ENCODE measurements around the gene LRP3.

Gene LRP3

GRCh38 chr19:33229962-33230361 is 35.8 kb downstream of the LRP3 start:
- no peaks in the 10 kb centered on the region for H3K4me1 ChIP-seq (ENCODE audit: low read length)
- no peaks in the 10 kb centered on the region for H3K9me2 ChIP-seq (replicated peaks; ENCODE audit: insufficient read depth, low read length)
- H3F3A ChIP-seq (ENCODE audit: insufficient read depth, low read length) = no peaks in the 10 kb centered on the region
- H2AFZ ChIP-seq (ENCODE audit: low read length) = no peak overlapping the region
- no peaks in the 10 kb centered on the region for H3K9me3 ChIP-seq (replicated peaks; ENCODE audit: insufficient read depth, low read length)
- DNase-seq = no peak
- H3K27me3 ChIP-seq (replicated peaks; ENCODE audit: insufficient read depth, low read length) = peaks cover 62% of the 10 kb centered on the region
- no peak overlapping the region for H3K4me2 ChIP-seq (ENCODE audit: low read depth, low read length)
- TF ChIP-seq EZH2 (optimal IDR thresholded peaks at IDR 0.05; ENCODE audit: low read depth, low read length) (no peak), EZH2phosphoT487 (IDR thresholded peaks at IDR 0.05; ENCODE audit: low read length) (no peak)
- TF ChIP-seq, protein P1, sequence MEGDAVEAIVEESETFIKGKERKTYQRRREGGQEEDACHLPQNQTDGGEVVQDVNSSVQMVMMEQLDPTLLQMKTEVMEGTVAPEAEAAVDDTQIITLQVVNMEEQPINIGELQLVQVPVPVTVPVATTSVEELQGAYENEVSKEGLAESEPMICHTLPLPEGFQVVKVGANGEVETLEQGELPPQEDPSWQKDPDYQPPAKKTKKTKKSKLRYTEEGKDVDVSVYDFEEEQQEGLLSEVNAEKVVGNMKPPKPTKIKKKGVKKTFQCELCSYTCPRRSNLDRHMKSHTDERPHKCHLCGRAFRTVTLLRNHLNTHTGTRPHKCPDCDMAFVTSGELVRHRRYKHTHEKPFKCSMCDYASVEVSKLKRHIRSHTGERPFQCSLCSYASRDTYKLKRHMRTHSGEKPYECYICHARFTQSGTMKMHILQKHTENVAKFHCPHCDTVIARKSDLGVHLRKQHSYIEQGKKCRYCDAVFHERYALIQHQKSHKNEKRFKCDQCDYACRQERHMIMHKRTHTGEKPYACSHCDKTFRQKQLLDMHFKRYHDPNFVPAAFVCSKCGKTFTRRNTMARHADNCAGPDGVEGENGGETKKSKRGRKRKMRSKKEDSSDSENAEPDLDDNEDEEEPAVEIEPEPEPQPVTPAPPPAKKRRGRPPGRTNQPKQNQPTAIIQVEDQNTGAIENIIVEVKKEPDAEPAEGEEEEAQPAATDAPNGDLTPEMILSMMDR (IDR thresholded peaks at IDR 0.05; ENCODE audit: low read length) = no peak
- no peaks in the 10 kb centered on the region for H4K20me1 ChIP-seq (ENCODE audit: insufficient read depth, low read length)
- no peak overlapping the region for H3K27ac ChIP-seq (ENCODE audit: low read length)
- H3K9ac ChIP-seq (ENCODE audit: low read length) = no peak overlapping the region
- H3K36me3 ChIP-seq (replicated peaks; ENCODE audit: insufficient read depth, low read length) = no peaks in the 10 kb centered on the region
- H3K79me2 ChIP-seq (ENCODE audit: low read length) = no peaks in the 10 kb centered on the region
- no peak overlapping the region for H3K4me3 ChIP-seq (ENCODE audit: low read length)

GRCh38 chr19:33231511-33231910 is 37.4 kb downstream of the LRP3 start:
- no peak overlapping the region for H3K4me2 ChIP-seq (ENCODE audit: low read depth, low read length)
- H3K27me3 ChIP-seq (replicated peaks; ENCODE audit: insufficient read depth, low read length) = peaks cover 68% of the 10 kb centered on the region
- H3K4me1 ChIP-seq (ENCODE audit: low read length) = no peaks in the 10 kb centered on the region
- no peaks in the 10 kb centered on the region for H3K36me3 ChIP-seq (replicated peaks; ENCODE audit: insufficient read depth, low read length)
- no peak overlapping the region for H3K9ac ChIP-seq (ENCODE audit: low read length)
- no peak for DNase-seq
- H3K79me2 ChIP-seq (ENCODE audit: low read length) = no peaks in the 10 kb centered on the region
- H2AFZ ChIP-seq (ENCODE audit: low read length) = no peak overlapping the region
- no peaks in the 10 kb centered on the region for H3K9me3 ChIP-seq (replicated peaks; ENCODE audit: insufficient read depth, low read length)
- H3F3A ChIP-seq (ENCODE audit: insufficient read depth, low read length) = no peaks in the 10 kb centered on the region
- TF ChIP-seq EZH2 (optimal IDR thresholded peaks at IDR 0.05; ENCODE audit: low read depth, low read length) (no peak), EZH2phosphoT487 (IDR thresholded peaks at IDR 0.05; ENCODE audit: low read length) (no peak)
- TF ChIP-seq, protein P1 (IDR thresholded peaks at IDR 0.05; ENCODE audit: low read length) = no peak
- H3K27ac ChIP-seq (ENCODE audit: low read length) = no peak overlapping the region
- no peaks in the 10 kb centered on the region for H3K9me2 ChIP-seq (replicated peaks; ENCODE audit: insufficient read depth, low read length)
- H3K4me3 ChIP-seq (ENCODE audit: low read length) = no peak overlapping the region
- no peaks in the 10 kb centered on the region for H4K20me1 ChIP-seq (ENCODE audit: insufficient read depth, low read length)

DNA sequence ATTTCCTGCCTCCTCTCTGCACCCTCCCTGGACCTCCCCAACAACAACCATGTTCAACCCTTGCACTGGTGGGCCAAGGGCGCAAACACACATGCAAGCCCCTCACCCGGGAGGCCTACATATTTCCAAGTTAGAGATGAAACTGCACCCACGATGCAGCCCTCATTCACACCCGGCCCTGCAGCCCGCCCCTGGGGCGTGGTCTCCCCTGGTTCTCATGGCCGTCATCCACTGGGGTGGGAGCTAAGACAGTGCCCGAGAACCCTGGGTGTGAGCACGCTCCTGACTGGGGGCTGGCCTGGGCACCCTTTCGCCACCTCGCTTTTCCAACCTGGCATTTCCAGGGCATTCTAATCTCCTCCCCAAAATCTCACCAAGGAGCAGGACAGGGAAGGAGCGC is 38.5 kb downstream of the LRP3 start:
- no peak overlapping the region for H2AFZ ChIP-seq (ENCODE audit: low read length)
- DNase-seq = no peak
- no peak overlapping the region for H3K9ac ChIP-seq (ENCODE audit: low read length)
- no peaks in the 10 kb centered on the region for H3F3A ChIP-seq (ENCODE audit: insufficient read depth, low read length)
- H3K9me3 ChIP-seq (replicated peaks; ENCODE audit: insufficient read depth, low read length) = no peaks in the 10 kb centered on the region
- H3K36me3 ChIP-seq (replicated peaks; ENCODE audit: insufficient read depth, low read length) = no peaks in the 10 kb centered on the region
- H3K9me2 ChIP-seq (replicated peaks; ENCODE audit: insufficient read depth, low read length) = no peaks in the 10 kb centered on the region
- H3K4me3 ChIP-seq (ENCODE audit: low read length) = no peak overlapping the region
- H4K20me1 ChIP-seq (ENCODE audit: insufficient read depth, low read length) = no peaks in the 10 kb centered on the region
- peaks cover 71% of the 10 kb centered on the region for H3K27me3 ChIP-seq (replicated peaks; ENCODE audit: insufficient read depth, low read length)
- no peak overlapping the region for H3K27ac ChIP-seq (ENCODE audit: low read length)
- H3K4me2 ChIP-seq (ENCODE audit: low read depth, low read length) = no peak overlapping the region
- TF ChIP-seq EZH2phosphoT487 (IDR thresholded peaks at IDR 0.05; ENCODE audit: low read length) = no peak
- no peak for TF ChIP-seq EZH2 (optimal IDR thresholded peaks at IDR 0.05; ENCODE audit: low read depth, low read length)
- TF ChIP-seq, protein P1 (IDR thresholded peaks at IDR 0.05; ENCODE audit: low read length) = no peak
- no peaks in the 10 kb centered on the region for H3K79me2 ChIP-seq (ENCODE audit: low read length)
- no peaks in the 10 kb centered on the region for H3K4me1 ChIP-seq (ENCODE audit: low read length)

All from MM.1S (cell line).